Stimulated activated CD4-positive, alpha-beta T cell treated with anti-CD3 and anti-CD28 coated beads, Interleukin-2, amount 100 ng/mL, for 48 hours (primary cell): Measurements from ENCODE around the gene MRPL34.

Experiments used
- DNase-seq, 2 donors: peaks; one replicate each; pipeline ENCODE4 v3.0.0-alpha.2; 2020

Gene MRPL34

GRCh38 chr19:17346109-17346671, 40.5 kb downstream of the MRPL34 start:
- DNase-seq = peak; percentile 86 to 88

- no peak for DNase-seq
Measured at GRCh38 chr19:17347361-17347760, 41.7 kb downstream of the MRPL34 start.

GRCh38 chr19:17347877-17348276, 42.2 kb downstream of the MRPL34 start:
- no peak for DNase-seq

DNA sequence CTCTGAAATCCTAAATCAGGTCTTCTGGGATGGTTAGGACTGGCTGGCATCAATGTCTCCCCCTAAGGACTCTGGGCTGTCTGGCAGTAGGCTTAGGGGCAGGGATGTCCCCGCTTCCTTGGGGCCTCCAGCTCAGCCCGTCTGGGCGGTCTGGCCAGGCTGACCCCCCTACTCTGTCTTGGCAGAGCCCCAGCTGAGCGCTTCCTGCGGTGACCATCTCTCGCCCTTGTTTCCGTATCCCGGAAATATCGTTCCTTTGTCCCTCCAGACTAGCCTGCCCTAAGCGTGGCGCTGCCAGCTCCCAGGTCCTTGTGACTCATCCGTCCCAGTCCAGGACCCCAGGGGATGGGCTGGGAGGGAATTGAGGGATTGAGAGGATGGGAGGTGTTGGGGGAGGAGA, 43.0 kb downstream of the MRPL34 start:
- no peak for DNase-seq

GRCh38 chr19:17351815-17352435, 46.3 kb downstream of the MRPL34 start:
- no peak for DNase-seq

DNA sequence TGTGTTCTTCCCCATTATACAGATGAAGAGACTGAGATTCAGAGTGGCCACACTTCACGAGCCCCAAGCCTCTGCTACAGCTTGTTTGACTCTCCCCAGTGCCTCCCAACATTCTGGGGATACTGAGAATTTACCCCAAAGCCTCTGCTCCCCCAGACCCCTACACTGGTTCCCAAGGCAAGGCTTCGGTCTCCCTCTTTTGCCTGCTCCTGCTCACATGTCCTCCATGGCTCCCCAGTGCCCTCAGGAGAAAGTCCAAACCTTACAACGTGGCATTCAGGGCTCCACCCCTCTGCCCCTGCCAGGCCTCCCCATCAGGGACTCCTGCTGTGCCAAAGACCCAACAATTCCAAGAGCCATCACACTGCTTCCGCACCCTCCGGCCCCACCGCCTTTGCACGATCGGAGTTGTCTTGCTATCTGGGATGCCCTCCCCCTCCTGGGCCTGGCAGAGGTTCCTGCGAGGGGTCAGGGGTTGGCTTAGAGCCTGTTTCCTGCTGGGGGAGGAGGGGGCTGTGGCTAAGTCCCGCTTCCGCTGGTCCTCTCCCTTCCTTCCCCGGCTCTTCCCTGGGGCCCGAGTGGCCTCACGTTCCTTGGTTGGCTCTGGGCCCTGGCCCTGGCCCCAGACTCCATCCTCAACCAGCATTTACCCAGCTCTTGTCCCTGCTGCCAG, 47.1 kb downstream of the MRPL34 start:
- DNase-seq = no peak

DNA sequence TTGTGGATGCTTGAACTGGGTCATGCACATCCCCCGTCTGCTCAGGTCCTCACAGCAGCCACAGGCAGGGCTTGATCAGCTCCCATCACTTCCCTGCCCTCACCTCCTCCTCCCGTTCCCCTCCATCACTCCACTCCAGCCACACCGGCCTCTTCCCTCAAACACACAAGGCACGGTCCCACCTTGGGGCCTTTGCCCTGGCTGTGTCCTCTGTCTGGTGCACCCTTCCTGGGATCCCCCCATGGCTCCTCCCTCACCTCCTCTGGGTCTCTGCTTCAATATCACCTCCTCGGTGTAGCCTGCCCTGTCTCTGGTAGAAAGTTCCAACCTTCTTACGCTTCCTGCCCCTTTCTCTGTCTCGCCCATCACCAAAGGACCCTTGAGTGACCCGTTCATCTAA, 47.7 kb downstream of the MRPL34 start:
- no peak for DNase-seq
